Duodenal mucosa (tissue), 2 donors: ENCODE results near the gene CSRP1.
"Not testable (repeated sequence)": the region's sequence is repeated elsewhere in the genome, so short reads cannot be mapped to it uniquely, and the experiment has no call there.

Experiments used
- H3K27ac ChIP-seq: one replicate; pipeline ENCODE4 v1.7.0; 2013; ENCODE audit warnings: low read depth, low read length
- H3K27me3 ChIP-seq, 2 donors: one replicate each; pipeline ENCODE4 v1.7.0; 2013; ENCODE audit warnings: low read length in 2 of 2, control low read depth in 1 of 2; ENCODE audit not compliant: insufficient read depth in 2 of 2, control insufficient read depth in 1 of 2
- H3K36me3 ChIP-seq, 2 donors: one replicate each; pipeline ENCODE4 v1.7.0; 2013; ENCODE audit warnings: low read length in 2 of 2, control low read depth in 1 of 2; ENCODE audit not compliant: insufficient read depth in 2 of 2, control insufficient read depth in 1 of 2
- H3K4me1 ChIP-seq, 2 donors: one replicate each; pipeline ENCODE4 v1.7.0; 2013; ENCODE audit warnings: low read length in 2 of 2, control low read depth in 1 of 2; ENCODE audit not compliant: insufficient read depth in 2 of 2, control insufficient read depth in 1 of 2
- H3K4me3 ChIP-seq, 2 donors: one replicate each; pipeline ENCODE4 v1.7.0; 2013; ENCODE audit warnings: low read length in 2 of 2, low read depth in 1 of 2
- H3K9ac ChIP-seq, 2 donors: one replicate each; pipeline ENCODE4 v1.7.0; 2013; ENCODE audit warnings: low read length in 2 of 2, low read depth in 1 of 2
- H3K9me3 ChIP-seq, 2 donors: one replicate each; pipeline ENCODE4 v1.7.0; 2013; ENCODE audit warnings: low read length in 2 of 2, control low read depth in 1 of 2; ENCODE audit not compliant: control insufficient read depth in 1 of 2

Gene CSRP1

DNA sequence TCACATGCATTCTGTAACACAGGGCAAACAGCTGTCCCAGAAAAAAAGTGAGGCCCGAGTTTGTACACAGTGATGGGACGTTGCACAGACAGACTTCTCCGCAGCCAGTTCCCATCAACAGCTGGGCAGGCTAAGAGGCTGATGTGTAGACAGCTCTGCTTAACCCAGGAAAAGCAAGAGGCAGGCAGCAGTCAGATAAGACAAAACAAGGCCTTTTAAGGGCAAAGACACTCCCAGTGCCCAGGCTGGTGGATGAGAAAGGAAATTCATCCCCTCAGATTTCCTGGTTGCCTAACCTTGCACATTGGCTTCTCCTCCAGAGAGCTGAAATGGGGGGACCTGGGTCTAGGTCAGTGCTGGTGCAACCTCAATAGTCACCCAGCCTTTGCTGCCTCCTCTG, 20.7 kb downstream of the CSRP1 start:
- Histone ChIP-seq H3K36me3 (peaks cover 54 to 62% of the 10 kb centered on the region in 2 donors), H3K4me1 (peaks cover 14 to 35% of the 10 kb centered on the region in 2 donors), H3K27ac (no peak overlapping the region)

DNA sequence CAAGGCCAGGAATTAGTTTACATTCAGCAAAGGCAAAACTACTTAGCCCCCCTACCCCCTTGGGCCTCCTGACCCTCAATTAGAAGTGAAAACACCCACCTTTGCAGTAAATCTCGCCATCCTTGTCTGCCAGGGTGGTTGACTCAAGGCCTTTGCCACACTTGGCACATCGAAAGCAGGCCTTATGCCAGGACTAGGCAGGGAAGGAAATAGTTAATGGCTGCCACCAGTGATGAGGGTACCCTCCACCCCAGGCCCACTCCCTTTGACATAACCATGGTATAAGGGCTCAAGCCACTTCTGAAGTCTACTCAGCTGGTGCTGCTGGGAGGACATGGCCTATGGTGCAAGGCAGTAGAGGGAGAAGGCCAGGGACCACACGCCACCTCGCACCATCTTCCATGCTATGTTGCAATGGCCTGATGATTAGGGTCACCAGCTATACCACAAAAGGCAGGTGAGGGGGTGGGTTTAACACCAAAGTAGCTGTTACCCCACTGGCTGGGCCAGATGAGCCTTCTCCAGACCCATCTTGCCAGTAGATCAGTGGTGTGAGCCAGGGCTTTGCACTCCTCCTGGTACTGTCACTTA, 21.6 kb downstream of the CSRP1 start:
- Histone ChIP-seq H3K4me3 (no peak overlapping the region), H3K4me1 (peaks cover 21 to 35% of the 10 kb centered on the region in 2 donors), H3K9me3 (no peaks in the 10 kb centered on the region), H3K27me3 (no peaks in the 10 kb centered on the region), H3K27ac (no peak overlapping the region), H3K36me3 (peaks cover 52 to 58% of the 10 kb centered on the region in 2 donors), H3K9ac (no peak overlapping the region)

More for the DNA sequence above, 20.7 kb downstream of the CSRP1 start:
- Histone ChIP-seq H3K27me3 (no peaks in the 10 kb centered on the region), H3K9ac (no peak overlapping the region), H3K9me3 (no peaks in the 10 kb centered on the region), H3K4me3 (no peak overlapping the region)

DNA sequence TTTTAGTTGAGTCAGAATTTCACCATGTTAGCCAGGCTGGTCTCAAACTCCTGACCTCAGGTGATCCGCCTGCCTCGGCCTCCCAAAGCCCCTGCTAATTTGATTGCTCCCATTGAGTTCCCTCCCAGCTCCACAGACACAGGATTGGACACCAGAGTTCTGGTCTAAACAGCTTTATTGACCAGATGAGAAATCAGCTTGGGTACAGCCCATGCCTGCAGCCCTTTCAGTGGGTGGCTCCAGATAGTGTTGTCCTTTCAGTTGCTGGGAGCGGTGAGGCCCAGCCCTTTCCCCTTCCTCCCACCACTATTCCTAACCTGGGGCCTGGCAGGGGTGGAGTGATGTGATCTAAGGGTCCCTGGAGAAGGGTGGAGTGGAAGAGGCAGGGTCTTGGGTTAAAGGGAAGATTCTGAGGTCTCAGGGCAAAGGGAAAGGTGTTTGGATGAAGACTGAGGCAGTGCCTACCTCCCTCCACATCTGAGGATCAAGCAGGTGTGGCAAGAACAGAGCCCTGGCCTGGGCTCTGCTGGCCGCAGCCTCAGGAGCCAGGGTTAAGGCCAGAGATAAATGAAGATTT, 23.5 kb downstream of the CSRP1 start:
- Histone ChIP-seq H3K9me3 (no peaks in the 10 kb centered on the region), H3K27ac (no peak overlapping the region), H3K4me3 (no peak overlapping the region), H3K27me3 (no peaks in the 10 kb centered on the region), H3K4me1 (peaks cover 24% of the 10 kb centered on the region in 2 donors), H3K36me3 (peaks cover 43 to 44% of the 10 kb centered on the region in 2 donors), H3K9ac (no peak overlapping the region)

DNA sequence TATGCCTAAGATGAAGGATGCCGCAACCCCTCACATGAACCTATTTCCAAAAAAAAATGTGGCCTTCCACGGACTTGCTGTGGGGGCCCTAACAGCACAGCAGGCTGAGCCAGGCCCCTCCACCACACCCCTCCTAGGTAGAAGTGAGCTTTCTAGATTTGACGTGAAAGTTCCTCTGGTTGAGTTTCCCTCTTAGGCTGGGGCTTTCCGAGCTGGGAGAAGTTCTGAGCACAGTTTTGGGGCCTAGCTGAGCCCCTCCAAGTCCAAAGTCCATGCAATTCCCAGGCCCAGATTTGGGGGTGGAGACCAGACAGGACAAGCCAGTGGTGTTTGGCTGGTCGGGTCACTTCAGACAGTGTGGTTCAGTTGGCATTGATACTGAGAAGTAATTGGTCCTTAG, 24.2 kb downstream of the CSRP1 start:
- H3K27ac ChIP-seq = no peak overlapping the region
- no peak overlapping the region for H3K4me3 ChIP-seq
- H3K4me1 ChIP-seq = peaks cover 24% of the 10 kb centered on the region in 2 donors
- H3K9ac ChIP-seq = peak overlapping the region; percentile 49 to 62
- H3K27me3 ChIP-seq = no peaks in the 10 kb centered on the region
- H3K9me3 ChIP-seq = no peaks in the 10 kb centered on the region
- H3K36me3 ChIP-seq = peaks cover 36 to 40% of the 10 kb centered on the region in 2 donors

DNA sequence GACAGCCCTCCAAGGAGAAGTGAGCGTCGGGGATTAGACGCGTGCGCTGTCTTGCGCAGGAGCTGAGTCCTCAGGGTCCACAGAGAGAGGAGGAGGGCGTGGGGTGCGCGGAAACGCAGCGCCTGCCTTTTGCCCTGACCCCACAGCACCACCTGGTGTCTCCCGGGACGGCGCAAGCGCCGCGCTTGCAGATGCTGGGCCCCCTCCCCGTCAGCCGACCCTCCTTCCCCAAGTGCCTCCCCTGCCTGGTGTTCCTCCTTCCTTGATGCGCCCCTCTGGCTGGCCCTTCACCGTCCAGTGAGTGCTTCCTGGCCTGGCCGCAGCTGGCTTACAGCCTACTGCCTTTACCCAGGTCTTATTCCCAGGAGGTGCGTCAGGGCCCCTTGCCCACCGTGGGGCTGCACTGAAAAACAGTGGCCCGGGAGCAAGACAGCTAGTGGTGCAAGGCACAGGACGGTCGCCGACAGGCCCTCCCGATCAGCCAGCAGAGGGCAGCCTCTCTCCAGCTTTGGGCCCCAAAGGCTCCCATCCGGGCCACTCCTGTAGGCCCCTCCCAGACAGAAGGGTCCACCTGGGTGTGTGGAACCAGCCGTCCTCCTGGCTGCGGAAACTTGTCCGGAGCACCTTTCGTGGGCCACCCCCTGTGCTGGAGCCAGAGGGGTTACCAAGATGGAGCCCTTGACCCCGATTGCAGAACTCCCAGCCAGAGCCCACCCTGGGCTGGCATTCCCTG, 25.0 kb downstream of the CSRP1 start:
- no peak overlapping the region for H3K27ac ChIP-seq
- no peaks in the 10 kb centered on the region for H3K9me3 ChIP-seq
- peak overlapping the region; percentile 62 to 70 for H3K4me3 ChIP-seq
- H3K4me1 ChIP-seq = peaks cover 24% of the 10 kb centered on the region in 2 donors
- no peaks in the 10 kb centered on the region for H3K27me3 ChIP-seq
- peaks cover 28 to 36% of the 10 kb centered on the region in 2 donors for H3K36me3 ChIP-seq
- peak overlapping the region; percentile 49 to 62 for H3K9ac ChIP-seq

DNA sequence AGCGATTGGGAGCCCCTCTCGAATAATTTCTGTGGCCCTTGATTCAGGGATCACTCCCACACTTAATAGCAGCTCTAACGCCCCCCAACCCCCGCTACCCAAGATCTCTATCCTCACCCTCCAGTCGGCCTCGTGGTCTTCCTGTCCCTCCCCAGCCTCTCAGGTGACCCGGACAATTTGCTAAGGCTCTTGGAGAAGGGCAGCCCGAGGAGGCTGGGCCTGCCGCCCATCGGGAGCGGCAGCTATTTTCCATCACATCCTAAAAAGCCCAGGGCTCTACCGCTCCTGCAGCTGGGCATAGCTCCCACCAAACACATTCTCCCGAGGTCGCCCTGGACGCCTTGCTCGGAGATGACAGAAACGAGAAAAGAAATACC, 25.9 kb downstream of the CSRP1 start:
- no peak overlapping the region for H3K27ac ChIP-seq
- H3K36me3 ChIP-seq = peaks cover 25 to 26% of the 10 kb centered on the region in 2 donors
- H3K4me3 ChIP-seq = peak overlapping the region; percentile 62 to 70
- no peaks in the 10 kb centered on the region for H3K27me3 ChIP-seq
- H3K4me1 ChIP-seq = peaks cover 24 to 31% of the 10 kb centered on the region in 2 donors
- H3K9ac ChIP-seq = peak overlapping the region; percentile 49 to 62
- H3K9me3 ChIP-seq = no peaks in the 10 kb centered on the region

DNA sequence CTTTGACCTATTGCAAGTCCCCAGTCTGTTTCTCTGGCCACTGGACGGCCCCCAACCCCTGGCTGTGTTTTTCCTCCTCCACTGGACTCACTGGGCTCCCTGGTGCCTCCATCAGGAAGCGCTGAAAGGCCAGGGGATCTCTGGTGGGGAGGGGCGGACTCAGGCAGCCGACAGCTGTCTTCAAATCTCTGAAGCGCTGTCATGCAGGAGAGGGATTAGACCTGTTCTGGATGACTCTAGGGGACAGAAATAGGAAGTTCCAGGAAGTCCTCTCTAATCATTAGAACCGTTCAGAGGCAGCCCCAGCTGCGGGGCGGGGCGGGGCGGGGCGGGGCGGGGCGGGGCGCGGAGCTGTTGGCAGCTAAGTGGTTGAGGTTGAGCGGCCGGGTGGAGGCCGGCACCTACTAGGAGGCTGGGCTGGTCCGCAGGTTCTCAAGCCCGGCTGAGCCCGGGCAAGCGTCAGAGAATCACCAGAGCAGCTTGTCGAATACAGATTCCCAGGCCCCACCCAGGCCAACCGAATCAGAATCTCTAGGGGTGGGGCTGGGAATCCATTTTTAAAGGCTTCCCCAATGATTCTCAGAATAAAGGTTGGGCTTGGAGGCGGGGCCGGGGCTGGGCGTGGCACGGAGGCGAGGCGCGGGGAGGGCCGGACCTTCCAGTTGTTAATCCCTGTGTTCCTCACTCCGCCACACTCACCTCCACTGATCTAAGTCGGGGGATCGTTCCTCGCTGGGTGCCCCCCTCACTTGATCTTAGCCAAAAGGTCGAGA, 26.5 kb downstream of the CSRP1 start:
- peak overlapping the region; percentile 60 for H3K27ac ChIP-seq
- peaks cover 19 to 22% of the 10 kb centered on the region in 2 donors for H3K36me3 ChIP-seq
- peaks cover 24 to 30% of the 10 kb centered on the region in 2 donors for H3K4me1 ChIP-seq
- no peaks in the 10 kb centered on the region for H3K27me3 ChIP-seq
- H3K9ac ChIP-seq = peak overlapping the region; percentile 49 to 62
- no peaks in the 10 kb centered on the region for H3K9me3 ChIP-seq
- peak overlapping the region; percentile 62 to 70 for H3K4me3 ChIP-seq

DNA sequence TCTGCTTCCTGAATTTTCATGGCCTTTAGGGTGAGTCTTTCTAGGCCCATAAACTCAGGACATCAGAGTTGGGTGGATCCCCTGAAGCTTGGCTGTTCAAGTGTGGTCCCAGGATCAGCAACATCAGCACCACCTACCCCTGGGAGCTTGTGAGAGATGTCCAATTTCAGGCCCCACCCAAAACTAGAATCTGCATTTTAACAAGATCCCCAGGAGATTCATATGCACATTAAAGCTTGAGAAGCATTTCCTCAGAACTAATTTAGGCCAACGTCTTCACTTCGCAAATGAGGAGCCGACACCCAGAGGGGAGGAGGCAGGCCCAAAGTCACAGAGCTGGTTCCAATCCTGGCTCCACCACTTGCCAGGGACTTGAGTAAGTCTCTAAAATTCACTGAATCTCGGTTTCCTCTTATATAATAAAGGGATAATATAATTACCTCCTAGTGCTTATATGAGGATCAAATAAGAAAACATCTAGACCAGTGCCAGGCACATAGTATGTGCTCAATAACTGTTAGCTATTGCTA, 27.7 kb downstream of the CSRP1 start:
- peaks cover 8 to 10% of the 10 kb centered on the region in 2 donors for H3K36me3 ChIP-seq
- no peaks in the 10 kb centered on the region for H3K9me3 ChIP-seq
- H3K4me1 ChIP-seq = peaks cover 24 to 33% of the 10 kb centered on the region in 2 donors
- H3K4me3 ChIP-seq = no peak overlapping the region
- no peaks in the 10 kb centered on the region for H3K27me3 ChIP-seq
- H3K9ac ChIP-seq = no peak overlapping the region
- H3K27ac ChIP-seq = no peak overlapping the region

DNA sequence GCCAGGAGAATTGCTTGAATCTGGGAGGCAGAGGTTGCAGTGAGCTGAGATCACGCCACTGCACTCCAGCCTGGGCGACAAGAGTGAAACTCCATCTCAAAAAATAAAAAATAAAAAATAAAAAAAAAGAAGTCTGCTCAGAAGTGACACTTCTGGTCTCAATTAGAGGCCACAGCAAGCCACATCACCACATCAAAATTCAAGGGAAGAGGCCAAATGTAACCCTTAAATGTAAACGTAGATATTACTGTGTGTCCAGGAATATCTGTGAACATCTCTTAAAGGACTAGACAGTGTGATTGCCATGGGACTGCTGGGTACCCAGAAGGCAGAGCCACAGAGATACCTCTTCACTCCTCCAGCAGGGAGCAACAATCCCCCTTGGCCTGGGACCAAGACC, 28.3 kb downstream of the CSRP1 start:
- not testable (repeated sequence) for H3K27me3 ChIP-seq, H3K4me3 ChIP-seq, H3K9ac ChIP-seq, H3K27ac ChIP-seq, H3K36me3 ChIP-seq, H3K9me3 ChIP-seq
- H3K4me1 ChIP-seq = peaks cover 24 to 33% of the 10 kb centered on the region in 2 donors
